A673 (cell line): ENCODE data around the gene PBRM1.

ENCODE experiments used
- CTCF ChIP-seq: fragments of 300-800, 200-600 bp; sonication (generic); conservative IDR thresholded peaks from 2 replicates; pipeline ENCODE4 v1.5.1; 2017; ENCODE audit warnings: low read depth, mild to moderate bottlenecking, antibody characterized with exemption, low read length, moderate library complexity, mixed read lengths
- EZH2 ChIP-seq: fragments of 200-600 bp; sonication (generic); IDR thresholded peaks from 2 replicates; pipeline ENCODE4 v1.6.1; 2017; ENCODE audit warnings: borderline replicate concordance, low read depth, mild to moderate bottlenecking, mixed read lengths, antibody characterized with exemption, low read length; ENCODE audit not compliant: poor library complexity, severe bottlenecking

GRCh38 chr3:52608337-52608736, 77.4 kb downstream of the PBRM1 start:
- TF ChIP-seq CTCF (no peak), EZH2 (no peak)
